GM19043 (cell line): ENCODE data around the gene CSK.

Experiments
- ATAC-seq: cut with Tn5 transposase; IDR thresholded peaks from one replicate; pipeline ENCODE4 v1.9.1; 2021; ENCODE audit warnings: low read depth; ENCODE audit not compliant: unreplicated experiment

The CSK gene

DNA sequence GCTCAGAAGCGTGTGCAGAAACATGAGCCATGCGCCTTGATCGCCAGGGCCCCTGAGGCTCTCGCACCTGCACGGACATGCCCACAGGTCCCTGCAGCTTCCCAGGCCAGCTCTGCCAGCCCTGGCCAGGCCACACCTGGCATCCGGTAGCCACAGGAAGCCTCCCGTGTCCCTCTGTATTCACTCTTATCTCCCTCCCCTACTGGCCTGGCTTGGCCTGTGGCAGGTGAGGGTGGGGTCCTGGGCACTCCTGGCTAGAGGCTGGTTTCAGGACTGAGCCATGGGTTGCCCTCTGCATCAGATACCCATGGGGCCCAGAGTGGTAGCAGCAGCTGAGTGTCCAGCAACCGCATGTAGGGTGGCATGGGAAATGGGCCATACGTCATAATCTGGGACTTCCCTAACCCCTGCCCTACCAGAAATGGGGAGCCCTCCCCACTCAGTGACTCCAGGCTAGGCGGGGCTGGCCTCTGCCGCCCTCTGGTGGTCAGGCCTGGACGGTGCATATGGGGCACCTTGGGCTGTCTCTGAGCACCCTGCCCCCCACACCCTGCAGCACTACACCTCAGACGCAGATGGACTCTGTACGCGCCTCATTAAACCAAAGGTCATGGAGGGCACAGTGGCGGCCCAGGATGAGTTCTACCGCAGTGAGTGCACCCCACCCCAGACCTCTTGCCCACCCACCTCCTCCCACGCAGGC lies 18.1 kb downstream of the CSK start:
- ATAC-seq: no peak

DNA sequence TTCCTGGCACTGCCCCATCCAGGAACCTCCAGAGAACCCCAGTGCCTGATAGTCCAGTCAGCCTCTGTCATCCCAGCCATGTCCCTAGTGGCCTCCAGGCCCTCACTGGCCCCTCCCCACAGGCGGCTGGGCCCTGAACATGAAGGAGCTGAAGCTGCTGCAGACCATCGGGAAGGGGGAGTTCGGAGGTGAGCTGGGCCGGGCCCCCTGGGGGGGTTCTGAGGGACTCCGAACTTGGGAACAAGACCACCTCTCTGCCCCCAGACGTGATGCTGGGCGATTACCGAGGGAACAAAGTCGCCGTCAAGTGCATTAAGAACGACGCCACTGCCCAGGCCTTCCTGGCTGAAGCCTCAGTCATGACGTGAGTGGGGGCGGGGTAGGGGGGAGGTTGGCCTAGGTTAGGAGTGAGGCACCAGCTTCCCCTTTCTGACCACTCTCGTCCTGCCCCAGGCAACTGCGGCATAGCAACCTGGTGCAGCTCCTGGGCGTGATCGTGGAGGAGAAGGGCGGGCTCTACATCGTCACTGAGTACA lies 18.7 kb downstream of the CSK start:
- ATAC-seq: no peak

DNA sequence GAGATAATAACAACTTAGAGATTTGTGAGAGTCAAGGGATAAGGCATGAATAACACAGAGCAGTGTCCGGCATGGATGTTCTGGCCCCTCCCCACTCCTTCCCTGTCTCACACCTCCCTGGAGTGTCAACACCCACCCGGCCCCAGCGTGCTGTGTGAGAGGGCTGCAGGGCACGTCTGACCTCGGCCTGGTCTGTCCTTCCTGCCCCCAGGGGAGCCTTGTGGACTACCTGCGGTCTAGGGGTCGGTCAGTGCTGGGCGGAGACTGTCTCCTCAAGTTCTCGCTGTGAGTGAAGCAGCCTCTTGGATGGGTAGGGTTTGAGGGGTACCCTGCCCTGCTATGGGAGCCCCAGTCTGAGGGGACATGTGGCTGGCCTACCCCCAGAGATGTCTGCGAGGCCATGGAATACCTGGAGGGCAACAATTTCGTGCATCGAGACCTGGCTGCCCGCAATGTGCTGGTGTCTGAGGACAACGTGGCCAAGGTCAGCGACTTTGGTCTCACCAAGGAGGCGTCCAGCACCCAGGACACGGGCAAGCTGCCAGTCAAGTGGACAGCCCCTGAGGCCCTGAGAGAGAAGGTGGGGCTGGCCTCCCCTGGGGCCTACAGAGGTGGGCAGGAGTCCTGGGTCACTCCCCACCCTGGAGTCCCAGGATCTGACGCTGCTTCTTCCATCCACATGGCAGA lies 19.6 kb downstream of the CSK start:
- ATAC-seq: no peak

DNA sequence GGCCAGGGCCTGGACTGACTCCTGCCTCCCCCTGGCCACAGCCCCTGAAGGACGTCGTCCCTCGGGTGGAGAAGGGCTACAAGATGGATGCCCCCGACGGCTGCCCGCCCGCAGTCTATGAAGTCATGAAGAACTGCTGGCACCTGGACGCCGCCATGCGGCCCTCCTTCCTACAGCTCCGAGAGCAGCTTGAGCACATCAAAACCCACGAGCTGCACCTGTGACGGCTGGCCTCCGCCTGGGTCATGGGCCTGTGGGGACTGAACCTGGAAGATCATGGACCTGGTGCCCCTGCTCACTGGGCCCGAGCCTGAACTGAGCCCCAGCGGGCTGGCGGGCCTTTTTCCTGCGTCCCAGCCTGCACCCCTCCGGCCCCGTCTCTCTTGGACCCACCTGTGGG lies 20.4 kb downstream of the CSK start:
- no peak for ATAC-seq

DNA sequence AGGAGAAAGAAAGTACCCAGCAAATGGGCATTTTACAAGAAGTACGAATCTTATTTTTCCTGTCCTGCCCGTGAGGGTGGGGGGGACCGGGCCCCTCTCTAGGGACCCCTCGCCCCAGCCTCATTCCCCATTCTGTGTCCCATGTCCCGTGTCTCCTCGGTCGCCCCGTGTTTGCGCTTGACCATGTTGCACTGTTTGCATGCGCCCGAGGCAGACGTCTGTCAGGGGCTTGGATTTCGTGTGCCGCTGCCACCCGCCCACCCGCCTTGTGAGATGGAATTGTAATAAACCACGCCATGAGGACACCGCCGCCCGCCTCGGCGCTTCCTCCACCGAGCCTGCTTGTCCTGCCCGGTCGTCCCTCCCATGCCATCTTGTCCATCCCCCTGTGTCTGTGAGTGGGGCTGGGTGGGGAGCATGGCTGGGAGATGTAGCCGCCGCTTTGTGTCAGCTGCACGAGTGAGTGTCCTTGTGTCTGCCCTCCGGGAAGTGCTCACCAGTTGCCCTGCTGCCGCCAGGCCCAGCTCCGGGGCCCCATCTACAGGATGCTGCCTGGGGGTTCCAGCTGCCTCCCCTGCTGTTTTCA lies 21.1 kb downstream of the CSK start:
- no peak for ATAC-seq

DNA sequence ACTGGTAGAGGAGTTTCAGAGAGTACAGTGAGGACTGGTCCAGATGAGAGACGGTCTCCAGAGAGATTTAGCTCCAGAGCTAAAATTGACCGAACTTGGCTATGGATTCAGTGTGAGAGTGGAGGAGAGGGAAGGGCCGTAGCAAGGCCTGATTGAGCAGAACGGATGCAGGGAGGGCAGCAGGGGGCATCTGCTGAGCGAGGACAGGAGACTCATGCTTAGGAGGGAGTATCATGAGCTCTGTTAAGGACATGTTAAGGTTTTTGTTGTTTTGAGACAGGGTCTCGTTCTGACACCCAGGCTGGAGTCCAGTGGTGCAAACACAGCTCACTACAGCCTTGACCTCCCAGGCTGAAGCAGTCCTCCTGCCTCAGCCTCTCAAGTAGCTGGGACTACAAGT lies 23.1 kb downstream of the CSK start:
- ATAC-seq: no peak

DNA sequence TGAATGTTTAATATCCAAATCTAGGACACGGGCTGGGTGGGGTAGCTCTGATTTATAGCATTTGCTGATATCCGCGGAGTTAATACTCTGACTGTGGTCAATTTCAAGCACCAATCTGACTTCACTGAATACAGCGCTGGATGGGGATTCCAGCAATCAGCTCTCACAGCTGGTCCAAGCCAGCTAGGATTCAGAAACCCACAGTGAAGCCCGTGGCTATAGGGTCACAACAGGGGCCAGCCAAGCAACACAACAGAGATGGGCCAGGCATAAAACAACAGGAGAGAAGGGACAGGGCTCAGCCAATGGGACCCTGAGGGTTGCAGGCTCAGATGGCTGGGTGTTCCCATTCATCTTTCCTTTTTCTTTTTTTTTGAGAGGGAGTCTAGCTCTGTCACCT lies 25.4 kb downstream of the CSK start:
- ATAC-seq: no peak

DNA sequence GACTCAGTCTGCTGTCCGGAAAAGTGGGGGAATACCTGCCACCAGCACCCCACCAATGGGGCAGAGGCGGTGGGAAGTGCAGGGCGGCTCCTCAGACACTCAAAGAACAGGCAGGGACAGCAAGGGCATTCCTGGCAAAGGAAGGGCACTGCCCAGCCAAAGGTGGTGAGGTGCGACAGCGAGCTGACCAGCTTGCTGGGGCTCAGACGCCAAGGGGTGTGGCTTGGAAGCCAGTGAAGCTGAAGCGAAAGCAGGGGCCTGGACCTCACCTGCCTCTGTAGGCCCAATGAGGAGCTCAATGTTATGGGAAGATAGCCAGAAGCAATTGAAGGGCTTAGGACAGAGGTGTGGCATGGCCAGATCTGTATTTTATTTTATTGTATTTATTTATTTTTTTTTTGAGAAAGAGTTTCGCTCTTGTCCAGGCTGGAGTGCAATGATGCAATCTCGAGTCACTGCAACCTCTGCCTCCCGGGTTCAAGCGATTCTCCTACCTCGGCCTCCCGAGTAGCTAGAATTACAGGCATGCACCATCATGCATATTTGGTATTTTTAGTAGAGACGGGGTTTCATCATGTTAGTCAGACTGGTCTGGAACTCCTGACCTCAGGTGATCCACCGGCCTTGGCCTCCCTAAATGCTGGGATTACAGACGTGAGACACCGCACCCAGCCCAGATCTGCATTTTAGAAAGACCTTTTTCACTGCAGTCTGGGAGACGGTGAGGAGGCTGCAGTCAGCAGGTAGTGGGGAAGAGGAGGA lies 26.4 kb downstream of the CSK start:
- no peak for ATAC-seq

DNA sequence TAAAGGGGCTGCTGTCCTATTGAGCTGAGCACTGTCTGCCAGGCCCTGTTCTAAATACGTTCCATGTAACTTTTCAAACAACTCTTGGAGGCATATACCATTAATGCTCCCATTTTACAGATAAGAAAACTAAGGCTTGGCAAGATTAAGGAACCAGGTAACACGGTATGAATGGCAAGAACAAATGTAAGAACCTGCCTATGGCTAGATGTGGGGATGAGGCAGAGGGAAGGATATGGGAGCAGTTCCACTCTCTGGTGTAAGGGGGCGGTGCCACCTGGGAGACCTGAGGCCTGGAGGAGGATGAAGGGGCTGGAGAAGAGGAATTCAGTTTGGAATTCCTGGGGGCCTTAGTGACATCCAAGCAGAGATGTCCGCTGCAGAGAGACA lies 27.0 kb downstream of the CSK start:
- ATAC-seq: no peak

DNA sequence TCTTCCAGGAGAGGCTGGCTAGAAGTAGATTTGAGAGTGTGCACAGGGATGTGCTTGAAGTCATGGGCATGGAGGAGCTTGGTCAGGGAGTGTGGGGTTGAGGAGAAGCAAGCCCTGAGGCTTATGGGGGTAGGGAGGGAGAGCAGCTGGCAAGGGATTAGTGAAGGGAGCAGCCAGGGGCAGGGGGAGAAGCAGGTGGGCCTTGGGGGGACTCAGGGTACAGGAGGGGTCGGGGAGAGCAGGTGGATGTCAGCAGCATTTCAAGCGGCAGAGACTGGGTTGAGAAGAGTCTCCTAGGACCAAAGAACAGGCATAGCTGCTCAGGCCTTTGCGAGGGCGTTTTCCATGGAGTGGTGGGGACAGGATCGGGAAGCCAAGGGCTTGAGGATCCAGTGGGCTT lies 27.4 kb downstream of the CSK start:
- ATAC-seq: no peak

DNA sequence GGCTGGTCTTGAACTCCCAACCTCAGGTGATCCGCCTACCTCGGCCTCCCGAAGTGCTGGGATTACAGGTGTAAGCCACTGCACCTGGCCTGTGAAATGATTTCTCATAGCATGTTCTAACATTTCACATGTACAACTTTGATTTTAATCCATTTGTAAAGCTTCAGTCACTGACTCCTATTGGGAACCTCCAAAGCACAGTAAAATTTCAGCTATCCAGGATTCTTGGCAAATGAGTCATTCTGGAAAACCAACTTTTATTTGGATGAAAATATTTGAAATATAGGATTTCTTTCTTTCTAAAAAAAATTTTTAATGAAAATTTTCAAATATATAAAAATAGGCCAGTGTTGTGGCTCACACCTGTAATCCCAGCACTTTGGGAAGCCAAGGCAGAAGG lies 28.1 kb downstream of the CSK start:
- no peak for ATAC-seq

DNA sequence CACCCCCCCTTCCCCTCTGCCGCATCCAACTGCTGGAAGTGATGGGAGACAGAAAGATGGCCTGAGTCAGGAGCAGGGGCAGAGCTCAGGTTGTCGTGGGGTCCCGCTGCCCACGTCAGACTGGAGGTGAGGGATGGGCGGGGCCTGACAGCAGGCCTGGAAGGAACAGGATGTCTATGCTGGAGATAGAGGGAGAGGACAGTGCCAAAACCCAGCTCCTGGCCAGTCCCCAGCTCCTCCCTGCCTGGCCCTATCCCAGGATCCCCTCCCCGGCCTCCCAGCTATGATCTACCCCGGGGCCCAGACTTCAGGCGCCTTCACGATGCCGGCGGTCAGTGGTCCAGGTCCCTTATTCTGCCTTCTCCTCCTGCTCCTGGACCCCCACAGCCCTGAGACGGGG lies 30.7 kb downstream of the CSK start, which contains the start of gene LMAN1L:
TSS of gene LMAN1L (plus strand) at position 303 of the 400 bp plus-strand sequence. CDS start at position 323, 20 bp downstream.
- ATAC-seq: no peak

DNA sequence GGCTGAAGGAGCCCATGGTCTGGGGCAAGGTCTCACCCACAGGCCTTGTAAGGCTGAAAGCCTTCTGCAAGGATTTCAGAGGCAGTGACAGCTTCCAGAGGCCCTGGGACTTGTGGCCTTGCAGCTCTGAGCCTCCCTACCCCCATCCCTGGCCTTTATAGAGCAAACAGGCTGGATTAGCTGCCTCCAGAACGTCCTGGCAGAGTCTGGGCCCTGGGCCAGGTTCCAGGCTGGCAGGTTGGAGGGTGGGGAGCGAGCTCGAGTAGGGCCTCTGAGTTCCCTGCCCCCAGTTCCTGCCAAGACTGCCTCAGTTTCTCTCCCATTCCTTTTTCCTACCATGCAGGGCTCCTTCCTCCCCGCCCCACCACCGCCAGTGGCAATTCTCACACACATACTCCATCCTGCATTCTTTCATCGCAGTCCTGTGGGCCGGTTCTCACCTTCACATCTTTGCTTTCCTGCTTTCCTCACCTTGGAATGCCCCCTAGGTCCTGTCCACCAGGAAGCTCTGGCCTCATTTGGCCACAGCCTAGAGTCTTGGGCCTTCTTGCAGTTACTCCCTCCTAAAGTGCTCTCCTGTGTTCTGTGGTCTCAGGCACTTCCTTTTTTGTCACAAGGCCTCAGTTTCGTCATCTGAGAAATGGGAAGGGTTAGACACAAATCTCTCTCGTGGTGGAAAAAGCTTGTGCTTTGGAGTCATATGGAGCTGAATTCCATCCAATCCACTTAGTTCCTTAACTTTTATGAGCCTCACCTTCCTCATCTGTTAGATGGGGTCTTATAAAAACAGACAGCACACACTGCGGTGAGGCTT lies 33.4 kb downstream of the CSK start:
- no peak for ATAC-seq

DNA sequence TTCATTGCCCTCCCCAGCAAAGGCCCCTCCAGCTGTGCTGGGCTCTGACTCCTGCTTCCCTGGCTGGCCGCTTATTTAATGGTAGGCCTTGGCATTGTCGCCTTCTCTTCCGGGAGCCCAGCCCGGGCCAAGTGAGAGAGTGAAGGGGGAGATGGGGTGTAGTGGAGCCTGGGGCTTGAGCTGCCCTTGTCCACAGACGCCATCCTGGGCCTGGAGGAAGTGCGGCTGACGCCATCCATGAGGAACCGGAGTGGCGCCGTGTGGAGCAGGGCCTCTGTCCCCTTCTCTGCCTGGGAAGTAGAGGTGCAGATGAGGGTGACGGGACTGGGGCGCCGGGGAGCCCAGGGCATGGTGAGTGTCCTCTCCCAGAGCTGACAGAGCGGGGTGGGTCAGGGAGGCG lies 34.1 kb downstream of the CSK start:
- ATAC-seq: no peak

DNA sequence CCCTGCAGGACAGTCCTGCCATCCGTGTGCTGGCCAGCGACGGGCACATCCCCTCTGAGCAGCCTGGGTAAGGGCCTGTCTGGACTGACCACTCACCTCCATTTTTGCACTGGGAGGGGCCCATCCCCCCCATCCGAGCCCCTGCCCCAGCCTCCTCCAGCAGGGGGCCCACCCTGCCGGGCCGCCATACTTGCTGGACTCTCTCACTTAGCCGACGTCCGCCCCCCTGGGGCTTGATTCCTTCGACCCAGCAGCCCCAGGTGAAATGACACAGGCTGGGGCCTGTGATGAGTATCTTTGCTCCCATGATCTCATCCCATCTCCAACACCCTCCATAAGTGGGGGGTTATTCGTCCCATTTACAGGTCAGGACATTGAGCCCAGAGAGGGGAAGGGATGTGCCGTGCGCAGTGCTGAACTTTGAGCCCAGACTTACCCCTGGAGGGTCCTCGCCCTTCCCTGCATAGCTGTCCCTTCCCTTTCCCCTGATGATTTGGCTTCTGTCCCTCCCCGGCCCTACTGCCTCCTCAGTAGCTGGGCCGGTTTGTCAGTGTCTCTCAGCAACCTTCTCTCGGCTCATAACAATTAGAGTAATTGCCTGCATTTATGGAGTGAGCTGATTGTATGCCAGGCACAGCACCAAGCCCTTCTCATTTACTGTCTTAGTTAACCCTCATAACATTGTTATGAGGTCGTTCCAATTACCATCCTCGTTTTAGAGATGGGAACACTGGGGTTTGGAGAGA lies 34.9 kb downstream of the CSK start:
- ATAC-seq: no peak

DNA sequence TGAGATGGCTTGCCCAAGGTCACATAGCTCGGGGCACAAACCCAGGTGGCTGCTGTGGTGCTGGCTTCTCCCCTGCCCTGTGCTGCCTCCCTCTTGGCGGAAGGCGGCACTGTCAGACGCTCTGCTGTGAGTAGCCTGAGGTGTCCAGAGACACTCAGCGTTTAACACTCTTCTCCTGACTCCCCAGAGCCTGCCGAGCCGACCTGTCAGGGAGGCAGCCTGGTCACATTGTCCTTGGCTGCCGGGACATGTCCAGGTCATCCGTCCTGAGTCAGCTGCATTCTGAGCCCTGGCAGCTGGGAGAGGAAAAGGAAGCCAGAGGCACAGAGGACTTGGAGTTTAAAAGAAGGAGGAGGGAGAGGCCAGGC lies 35.5 kb downstream of the CSK start:
- ATAC-seq: no peak

DNA sequence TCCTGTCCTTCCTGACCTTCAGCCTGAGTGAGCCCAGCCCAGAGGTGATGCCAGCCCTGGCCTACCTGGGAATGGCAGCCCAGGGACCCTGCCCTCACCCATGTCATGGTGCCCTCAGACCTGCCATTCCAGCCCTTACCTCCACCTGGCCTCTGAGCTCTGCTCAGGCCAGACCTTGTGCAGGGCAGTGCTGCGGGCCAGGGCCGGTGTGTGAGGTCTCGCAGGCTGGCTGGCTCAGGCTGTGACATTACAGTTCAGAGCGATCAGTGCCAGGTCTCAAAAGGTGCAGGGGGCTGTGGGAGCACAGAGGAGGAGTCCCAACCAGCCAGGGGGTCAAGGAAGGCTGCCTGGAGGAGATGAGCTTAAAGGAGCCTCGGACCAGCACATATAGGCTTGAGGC lies 38.2 kb downstream of the CSK start:
- ATAC-seq: no peak

DNA sequence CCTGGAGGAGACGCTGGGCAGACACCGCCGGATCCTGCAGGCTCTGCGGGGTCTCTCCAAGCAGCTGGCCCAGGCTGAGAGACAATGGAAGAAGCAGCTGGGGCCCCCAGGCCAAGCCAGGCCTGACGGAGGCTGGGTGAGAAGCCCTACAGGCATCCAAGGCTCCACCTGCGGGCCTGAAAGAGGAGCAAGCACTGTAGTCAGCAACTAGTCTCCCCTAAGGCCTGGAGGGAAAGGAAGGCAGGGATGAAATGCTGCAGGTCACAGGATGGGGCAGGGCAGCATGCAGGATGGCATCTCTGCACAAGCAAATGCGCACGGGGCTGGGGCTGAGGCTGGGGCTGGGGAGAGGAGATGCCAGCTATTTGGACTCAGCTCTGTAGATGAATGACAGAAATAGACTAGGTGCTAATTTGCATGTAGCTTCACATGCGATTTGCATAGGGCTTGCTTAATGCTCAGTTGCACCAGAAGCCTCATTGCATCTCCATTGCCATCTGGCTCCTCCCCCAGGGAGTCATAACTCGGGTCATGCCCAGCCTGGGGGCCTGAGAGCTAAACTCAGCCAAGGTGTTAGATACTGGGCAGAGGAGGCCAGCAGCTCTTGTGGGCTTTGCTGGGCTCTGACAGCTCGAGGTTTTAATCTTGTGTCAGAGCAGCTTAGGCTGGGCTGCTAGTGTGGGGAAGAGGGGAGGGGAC lies 39.4 kb downstream of the CSK start:
- peak; percentile 81 for ATAC-seq

DNA sequence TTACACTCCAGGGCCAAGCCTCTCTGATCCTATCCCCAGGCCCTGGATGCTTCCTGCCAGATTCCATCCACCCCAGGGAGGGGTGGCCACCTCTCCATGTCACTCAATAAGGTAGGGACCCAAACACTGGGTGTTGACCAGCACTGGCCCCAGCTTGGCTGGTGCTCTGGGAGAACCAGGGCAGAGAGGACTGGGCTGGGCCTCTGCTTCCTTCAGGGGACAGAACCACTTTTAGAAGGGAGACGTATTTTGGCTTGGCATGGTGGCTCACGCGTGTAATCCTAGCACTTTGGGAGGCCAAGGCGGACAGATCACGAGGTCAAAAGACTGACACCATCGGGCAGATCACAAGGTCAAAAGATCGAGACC lies 39.9 kb downstream of the CSK start:
- ATAC-seq: no peak
